IMR-90 (cell line): ENCODE measurements around the gene PTPRN2. TPM values are rescaled to one million over a fixed set of nuclear protein-coding genes. Genes with fewer than 3 reads are reported as not detected.

ENCODE experiments used
- ATAC-seq: fragments of 200-7000 bp; cut with Tn5 transposase; 2 replicates; pipeline ENCODE4 v1.9.1; 2020; ENCODE audit warnings: low read depth, mild to moderate bottlenecking, moderate library complexity
- BruUV-seq: library from RNA; stranded (reverse); fragments of 400-500 nt; replicated peaks from 2 replicates; lab custom pipeline; 2021; lab: Mats Ljungman, UMichigan
- CTCF ChIA-PET: fragments of 300-600 bp; formaldehyde crosslinking; extraction: SDS; loops from one replicate; lab custom pipeline; 2021; ENCODE audit warnings: antibody characterized with exemption; lab: Yijun Ruan, JAX
- POLR2A ChIA-PET: fragments of 300-600 bp; sonication (Branson Sonifier 250); formaldehyde crosslinking; loops from one replicate; lab custom pipeline; 2022; ENCODE audit warnings: antibody characterized with exemption; ENCODE audit not compliant: unreplicated experiment; lab: Charles Lee
- DNase-seq: peaks from one replicate; pipeline ENCODE4 v3.0.0; 2013
- H2AFZ ChIP-seq: replicated peaks from 2 replicates; pipeline ENCODE3; 2013; ENCODE audit warnings: low read length, mild to moderate bottlenecking; ENCODE audit not compliant: poor library complexity
- H2AK5ac ChIP-seq: 2 replicates; pipeline ENCODE4 v1.6.1; 2013; ENCODE audit warnings: low read depth, low read length, inconsistent platforms
- H2AK9ac ChIP-seq: replicated peaks from 2 replicates; pipeline ENCODE3; 2013; ENCODE audit warnings: mild to moderate bottlenecking, low read depth, low read length, moderate library complexity; ENCODE audit not compliant: poor library complexity
- H2BK120ac ChIP-seq: 2 replicates; pipeline ENCODE4 v1.6.1; 2013; ENCODE audit warnings: low read depth, low read length, inconsistent platforms
- H2BK15ac ChIP-seq: 3 replicates; pipeline ENCODE4 v1.6.1; 2013; ENCODE audit warnings: low read depth, low read length, inconsistent platforms
- H2BK20ac ChIP-seq: 2 replicates; pipeline ENCODE4 v1.6.1; 2013; ENCODE audit warnings: low read depth, mild to moderate bottlenecking, inconsistent platforms, low read length, moderate library complexity
- H2BK5ac ChIP-seq: 2 replicates; pipeline ENCODE4 v1.6.1; 2013; ENCODE audit warnings: mild to moderate bottlenecking, low read depth, low read length, inconsistent platforms; ENCODE audit not compliant: poor library complexity, severe bottlenecking
- H3K14ac ChIP-seq: replicated peaks from 2 replicates; pipeline ENCODE4 v1.6.1; 2013; ENCODE audit warnings: low read depth, low read length, inconsistent platforms
- H3K18ac ChIP-seq: 2 replicates; pipeline ENCODE4 v1.6.1; 2013; ENCODE audit warnings: low read depth, low read length, control low read depth
- H3K23ac ChIP-seq: 2 replicates; pipeline ENCODE4 v1.6.1; 2013; ENCODE audit warnings: low read depth, low read length, inconsistent platforms
- H3K27ac ChIP-seq: 2 replicates; pipeline ENCODE4 v1.5.1; 2013; ENCODE audit warnings: mild to moderate bottlenecking, control low read depth, low read length; ENCODE audit not compliant: insufficient read depth
- H3K27me3 ChIP-seq: 2 replicates; pipeline ENCODE4 v1.6.1; 2013; ENCODE audit warnings: low read length; ENCODE audit not compliant: control insufficient read depth, insufficient read depth
- H3K36me3 ChIP-seq: 2 replicates; pipeline ENCODE4 v1.6.1; 2013; ENCODE audit warnings: low read length, mixed read lengths; ENCODE audit not compliant: control insufficient read depth, insufficient read depth
- H3K4ac ChIP-seq: 2 replicates; pipeline ENCODE4 v1.6.1; 2013; ENCODE audit warnings: low read depth, low read length, inconsistent platforms
- H3K4me1 ChIP-seq: 2 replicates; pipeline ENCODE4 v1.6.1; 2013; ENCODE audit warnings: low read length, mixed read lengths; ENCODE audit not compliant: control insufficient read depth, insufficient read depth
- H3K4me2 ChIP-seq: 2 replicates; pipeline ENCODE4 v1.6.1; 2013; ENCODE audit warnings: low read depth, mild to moderate bottlenecking, control low read depth, low read length, moderate library complexity
- H3K4me3 ChIP-seq: 2 replicates; pipeline ENCODE4 v1.5.1; 2013; ENCODE audit warnings: low read depth, mild to moderate bottlenecking, control low read depth, low read length, moderate library complexity; ENCODE audit not compliant: insufficient read depth
- H3K56ac ChIP-seq: 2 replicates; pipeline ENCODE4 v1.6.1; 2013; ENCODE audit warnings: low read length, inconsistent platforms; ENCODE audit not compliant: insufficient read depth; ENCODE audit errors: extremely low read depth
- H3K79me1 ChIP-seq, 2 experiments: 2 replicates each; pipeline ENCODE4 v1.6.1; 2013; ENCODE audit warnings: low read length in 2 of 2, inconsistent platforms in 1 of 2, low read depth in 1 of 2
- H3K9ac ChIP-seq: 2 replicates; pipeline ENCODE4 v1.6.1; 2013; ENCODE audit warnings: low read depth, low read length, control low read depth
- H3K9me1 ChIP-seq: 2 replicates; pipeline ENCODE4 v1.6.1; 2013; ENCODE audit warnings: low read length, inconsistent platforms; ENCODE audit not compliant: insufficient read depth
- H3K9me3 ChIP-seq: 2 replicates; pipeline ENCODE4 v1.6.1; 2013; ENCODE audit warnings: low read length; ENCODE audit not compliant: control insufficient read depth, insufficient read depth
- H4K20me1 ChIP-seq: 2 replicates; pipeline ENCODE4 v1.6.1; 2013; ENCODE audit warnings: low read length, inconsistent platforms; ENCODE audit not compliant: insufficient read depth
- H4K5ac ChIP-seq: 2 replicates; pipeline ENCODE4 v1.6.1; 2013; ENCODE audit warnings: mild to moderate bottlenecking, low read depth, low read length, control low read depth
- H4K8ac ChIP-seq, 2 experiments: 2 replicates each; pipeline ENCODE4 v1.6.1; 2013; ENCODE audit warnings: low read depth in 2 of 2, low read length in 2 of 2, control low read depth in 1 of 2, inconsistent platforms in 1 of 2
- H4K91ac ChIP-seq: 2 replicates; pipeline ENCODE4 v1.6.1; 2013; ENCODE audit warnings: low read depth, low read length, inconsistent platforms; ENCODE audit not compliant: insufficient read depth
- BHLHE40 ChIP-seq: fragments of 150-350 bp; IDR thresholded peaks from 2 replicates; pipeline ENCODE4 v1.6.1; 2016; ENCODE audit warnings: mild to moderate bottlenecking, low read depth, low read length
- CEBPB ChIP-seq: IDR thresholded peaks from 2 replicates; pipeline ENCODE4 v1.6.1; 2012; ENCODE audit warnings: low read depth, low read length, improper control_type of control experiment
- CHD1 ChIP-seq: IDR thresholded peaks from 2 replicates; pipeline ENCODE4 v1.6.1; 2012; ENCODE audit warnings: low read depth, low read length, improper control_type of control experiment
- CTCF ChIP-seq: conservative IDR thresholded peaks from 2 replicates; pipeline ENCODE4 v1.5.1; 2012; ENCODE audit warnings: mild to moderate bottlenecking, low read depth, low read length, improper control_type of control experiment
- FOS ChIP-seq: fragments of 150-350 bp; IDR thresholded peaks from 2 replicates; pipeline ENCODE4 v1.6.1; 2016; ENCODE audit warnings: low read depth, low read length
- MAZ ChIP-seq: IDR thresholded peaks from 2 replicates; pipeline ENCODE4 v1.6.1; 2012; ENCODE audit warnings: low read depth, mild to moderate bottlenecking, low read length, improper control_type of control experiment, moderate library complexity, borderline replicate concordance
- MXI1 ChIP-seq: IDR thresholded peaks from 2 replicates; pipeline ENCODE4 v1.6.1; 2012; ENCODE audit warnings: low read depth, mild to moderate bottlenecking, low read length, moderate library complexity, borderline replicate concordance
- NFE2L2 ChIP-seq: fragments of 150-350 bp; IDR thresholded peaks from 2 replicates; pipeline ENCODE4 v1.6.1; 2016; ENCODE audit warnings: low read depth, mild to moderate bottlenecking, low read length
- POLR2A ChIP-seq: IDR thresholded peaks from 2 replicates; pipeline ENCODE4 v1.6.1; 2012; ENCODE audit warnings: mild to moderate bottlenecking, low read depth, low read length
- RAD21 ChIP-seq: IDR thresholded peaks from 2 replicates; pipeline ENCODE4 v1.6.1; 2012; ENCODE audit warnings: low read length, improper control_type of control experiment
- RFX5 ChIP-seq: IDR thresholded peaks from 2 replicates; pipeline ENCODE4 v1.8.0; 2012; ENCODE audit warnings: low read depth, mild to moderate bottlenecking, low read length, moderate library complexity
- USF2 ChIP-seq: fragments of 150-350 bp; IDR thresholded peaks from 2 replicates; pipeline ENCODE4 v1.6.1; 2017; ENCODE audit warnings: mild to moderate bottlenecking, antibody characterized with exemption, low read length, low read depth
- WGBS, 2 experiments: methylation state at CpG; one replicate each; pipeline versions ENCODE4 v1.1.5 to v1.1.7; 2013; ENCODE audit warnings: missing lambda C conversion rate in 2 of 2; ENCODE audit not compliant: insufficient read length in 1 of 2; ENCODE audit errors: extremely low coverage in 2 of 2; 5-methylcytosine and 5-hydroxymethylcytosine counted together
- dilution Hi-C: fragments of 300-500 bp; cut with HindIII; formaldehyde crosslinking; loops from one replicate; pipeline ENCODE4 v1.14.3; 2018; ENCODE audit warnings: low sequenced_read_pairs; ENCODE audit not compliant: unreplicated experiment
- in situ Hi-C: fragments of 300-500 bp; cut with MboI; formaldehyde crosslinking; loops from 3 replicates; pipeline ENCODE4 v1.14.3; 2019; ENCODE audit warnings: low sequenced_read_pairs, inconsistent platforms, mixed read lengths
- intact Hi-C: fragments of 100-400 bp; cut with micrococcal nuclease; formaldehyde crosslinking; loops from 2 replicates; pipeline ENCODE4 v1.10.0; 2022
- polyA plus RNA-seq, 3 experiments: library from polyadenylated mRNA; depleted of rRNA; stranded (reverse); fragments of >200 nt; gene quantifications; 2 replicates each; pipeline ENCODE4 v1.2.3, GENCODE V29; 2012; ENCODE audit warnings: low replicate concordance in 1 of 3
- total RNA-seq: library from RNA; depleted of rRNA; stranded (reverse); fragments of >200 nt; gene quantifications from 2 replicates; pipeline ENCODE4 v1.2.3, GENCODE V29; 2012

PTPRN2 gene
- total and polyA plus RNA-seq, 2 of the 4 experiments (the other 2 are of a cell fraction), result 0.03 TPM; not detected in 1

- Histone ChIP-seq H3K9ac (no peak overlapping the region), H3K14ac (no peak overlapping the region), H3K27ac (no peak overlapping the region), H2BK5ac (peak overlapping the region; percentile 85), H2AK5ac (no peak overlapping the region), H3K4me2 (no peak overlapping the region), H4K5ac (no peak overlapping the region), H2BK15ac (no peak overlapping the region), H3K23ac (no peak overlapping the region), H3K9me3 (peaks cover 53% of the 10 kb centered on the region), H4K20me1 (no peaks in the 10 kb centered on the region), H3K18ac (no peak overlapping the region), H3K9me1 (no peaks in the 10 kb centered on the region), H2BK120ac (no peak overlapping the region), H3K4ac (no peak overlapping the region), H4K8ac (no peak overlapping the region), H3K79me1 (no peaks in the 10 kb centered on the region), H2AFZ (no peak overlapping the region), H2AK9ac (no peak overlapping the region), H3K56ac (no peak overlapping the region), H4K91ac (no peak overlapping the region), H3K36me3 (no peaks in the 10 kb centered on the region), H3K27me3 (no peaks in the 10 kb centered on the region), H3K4me1 (no peaks in the 10 kb centered on the region), H3K4me3 (no peak overlapping the region), H2BK20ac (no peak overlapping the region)
- ChIA-PET POLR2A (no interaction called here), CTCF (no interaction called here)
- DNase-seq (no peak), ATAC-seq (no peak)
- intact Hi-C loops, result no loop called here
- dilution Hi-C loops, result no loop called here
- in situ Hi-C loops, result no loop called here
- no peak for TF ChIP-seq USF2
- TF ChIP-seq CHD1, result no peak
- no peak for TF ChIP-seq CEBPB
- no peak for TF ChIP-seq MAZ
- TF ChIP-seq CTCF, result no peak
- TF ChIP-seq BHLHE40, result no peak
- no peak for TF ChIP-seq POLR2A
- no peak for TF ChIP-seq MXI1
- no peak for TF ChIP-seq RFX5
- TF ChIP-seq NFE2L2, result no peak
- no peak for TF ChIP-seq FOS
- no peak for TF ChIP-seq RAD21
- WGBS, 2 experiments, result 77% methylated on average over 6 of the region's 12 CpGs; no CpG with 5 or more reads in 1 of the 2 experiments
- no TSS peak for BruUV-seq
Measured at GRCh38 chr7:158129037-158130022, 458.3 kb downstream of the PTPRN2 start.
